Activated CD4-positive, alpha-beta T cell treated with anti-CD3 and anti-CD28 coated beads for 48 hours (primary cell): Measurements from ENCODE around the gene FNDC1.
"Not testable (repeated sequence)": the region's sequence is repeated elsewhere in the genome, so short reads cannot be mapped to it uniquely, and the experiment has no call there.

Experiments
- DNase-seq: peaks from one replicate; pipeline ENCODE4 v3.0.0-alpha.2; 2020

Gene FNDC1

DNA sequence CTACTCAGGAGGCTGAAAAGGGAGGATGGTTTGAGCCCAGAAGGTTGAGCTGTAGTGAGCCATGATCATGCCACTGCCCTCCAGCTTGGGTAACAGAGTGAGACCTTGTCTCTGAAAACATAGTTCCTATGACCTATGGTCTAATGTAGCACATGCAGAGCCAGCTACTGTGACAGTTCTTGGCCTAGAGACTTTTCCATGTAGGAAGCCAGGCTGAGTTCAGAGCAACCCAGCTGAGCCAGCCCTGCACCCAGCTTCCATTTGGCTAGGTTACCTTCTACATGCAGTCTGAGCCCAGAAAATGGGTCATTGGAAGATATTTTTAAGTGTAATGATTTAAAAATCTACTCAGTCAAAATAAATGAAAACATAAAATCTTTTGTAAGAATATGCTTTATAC, 92.8 kb downstream of the FNDC1 start:
- DNase-seq: no peak

DNA sequence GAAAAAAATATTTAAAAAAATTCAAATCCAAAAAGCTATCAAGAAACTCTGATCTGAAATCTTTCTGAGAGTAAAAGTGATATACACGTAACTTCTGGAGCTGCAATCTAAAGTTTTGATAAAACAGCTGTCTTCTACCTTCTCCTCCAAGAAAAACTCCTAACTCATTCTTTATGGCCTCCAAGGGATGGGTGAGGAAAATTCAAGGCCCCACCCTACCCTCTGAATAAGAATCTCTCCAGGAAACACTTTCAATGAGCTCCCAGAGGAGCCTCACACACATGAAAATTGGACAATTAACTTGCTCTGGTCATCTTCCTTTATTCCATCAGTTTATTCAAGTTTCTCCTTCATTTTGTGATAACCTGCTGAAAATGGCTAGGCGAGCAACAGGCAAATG, 93.4 kb downstream of the FNDC1 start:
- DNase-seq: no peak

DNA sequence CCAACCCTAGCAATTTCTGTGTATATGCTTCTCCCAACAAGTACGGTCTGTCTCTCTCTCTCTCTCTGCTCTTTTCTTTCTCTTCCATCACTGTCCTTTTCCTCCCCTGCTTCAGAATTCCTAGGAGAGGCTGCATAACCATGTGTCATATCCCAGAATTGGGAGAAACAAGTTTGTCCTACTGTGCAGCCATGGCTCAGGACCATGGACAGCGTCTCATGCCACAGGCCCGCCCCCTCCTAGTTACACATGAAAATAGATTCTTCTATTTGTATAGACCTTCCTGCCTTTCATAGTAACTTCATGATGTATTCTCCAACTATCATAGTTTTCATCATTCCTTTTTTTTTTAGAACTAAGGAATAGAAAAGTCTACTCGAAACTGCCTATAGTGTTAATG, 98.0 kb downstream of the FNDC1 start:
- DNase-seq: peak; percentile 15

DNA sequence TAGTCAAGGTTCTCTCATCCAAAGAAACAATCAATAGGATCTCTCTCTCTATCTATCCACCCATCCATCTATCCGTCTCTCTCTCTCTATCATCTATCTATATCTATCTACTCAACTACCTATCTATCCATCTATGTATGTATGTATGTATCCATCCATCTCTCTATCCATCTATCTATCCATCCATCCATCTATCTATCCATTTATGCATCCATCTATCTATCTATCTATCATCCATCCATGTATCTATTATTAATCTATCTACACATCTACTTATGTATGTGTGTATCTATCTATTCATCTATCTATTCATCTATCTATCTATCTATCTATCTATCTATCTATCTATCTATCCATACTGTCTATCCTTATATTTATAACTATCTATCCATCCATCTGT, 99.3 kb downstream of the FNDC1 start:
- DNase-seq: no peak

DNA sequence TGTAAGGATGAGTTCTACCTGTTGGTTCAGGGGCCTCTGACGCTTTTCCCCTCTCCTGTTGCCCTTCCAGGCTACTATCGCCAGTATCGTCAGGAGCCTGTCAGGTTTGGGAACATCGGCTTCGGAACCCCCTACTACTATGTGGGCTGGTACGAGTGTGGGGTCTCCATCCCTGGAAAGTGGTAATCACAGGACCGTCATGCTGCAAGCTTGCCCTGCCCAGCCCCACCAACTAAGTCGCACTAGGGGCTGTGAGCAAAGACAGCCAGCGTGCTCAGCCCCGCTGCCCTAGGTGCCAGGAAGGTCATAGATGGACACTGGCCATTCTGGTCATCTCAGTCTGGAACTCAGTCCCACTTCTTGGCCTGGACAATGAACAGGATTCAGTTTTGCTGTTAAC, 102.1 kb downstream of the FNDC1 start:
- DNase-seq: no peak

DNA sequence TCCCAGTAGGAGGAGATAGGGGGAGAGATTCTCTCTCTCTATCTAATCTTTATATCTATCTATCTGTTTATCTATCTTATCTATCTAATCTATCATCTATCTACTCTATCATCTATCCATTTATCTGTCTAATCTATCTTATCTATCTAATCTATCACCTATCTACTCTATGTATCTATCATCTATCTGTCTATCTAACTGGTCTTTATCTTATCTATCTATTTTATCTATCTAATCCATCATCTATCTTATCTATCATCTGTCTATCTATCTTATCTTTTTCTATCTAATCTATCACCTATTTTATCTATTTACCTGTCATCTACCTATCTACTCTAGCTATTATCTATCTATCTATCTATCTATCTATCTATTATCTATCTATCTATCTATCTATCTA, 109.4 kb downstream of the FNDC1 start:
- no peak for DNase-seq

DNA sequence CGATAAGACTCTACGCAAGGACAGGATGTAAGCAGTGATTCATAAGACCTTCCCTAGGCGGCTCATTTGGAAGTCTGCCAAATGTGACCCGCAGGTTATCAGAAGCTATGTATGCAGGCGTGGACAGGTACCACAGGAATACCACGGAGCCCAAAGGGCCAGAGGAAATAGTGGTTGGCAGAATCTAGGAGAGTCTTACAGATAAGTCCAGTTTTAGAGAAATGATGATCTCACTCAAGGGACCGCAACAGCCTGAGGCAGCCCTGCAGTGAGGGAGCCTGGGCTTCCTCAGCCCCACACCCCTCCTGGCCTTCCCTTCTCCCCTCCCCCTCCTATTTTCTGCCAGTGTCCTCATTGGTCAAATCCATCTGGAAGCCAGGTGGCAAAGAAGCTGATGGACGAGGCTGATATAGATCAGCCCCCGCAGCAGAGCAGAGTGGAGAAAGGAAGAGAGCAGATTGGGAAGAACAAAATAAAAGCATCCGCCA, 110.6 kb downstream of the FNDC1 start:
- DNase-seq: no peak

DNA sequence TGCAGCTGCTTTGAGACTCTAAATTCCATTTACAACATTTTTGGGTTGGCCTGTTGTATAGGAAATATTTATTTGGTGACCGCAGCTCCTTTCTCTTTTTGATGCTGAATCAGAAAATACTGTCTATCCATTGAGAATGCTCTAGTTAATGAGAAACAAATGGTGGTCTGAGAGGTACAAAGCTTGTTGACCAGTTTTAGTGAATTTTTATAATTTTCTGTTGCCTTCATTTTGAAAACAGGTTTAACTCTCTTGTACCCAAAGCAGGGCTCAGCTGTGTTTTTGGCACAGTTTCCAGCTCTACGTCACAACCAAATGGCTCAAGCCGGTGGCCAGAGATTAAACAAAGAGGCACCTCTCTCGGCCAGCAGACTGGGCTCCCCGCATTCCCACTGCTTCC, 113.2 kb downstream of the FNDC1 start:
- DNase-seq: no peak

DNA sequence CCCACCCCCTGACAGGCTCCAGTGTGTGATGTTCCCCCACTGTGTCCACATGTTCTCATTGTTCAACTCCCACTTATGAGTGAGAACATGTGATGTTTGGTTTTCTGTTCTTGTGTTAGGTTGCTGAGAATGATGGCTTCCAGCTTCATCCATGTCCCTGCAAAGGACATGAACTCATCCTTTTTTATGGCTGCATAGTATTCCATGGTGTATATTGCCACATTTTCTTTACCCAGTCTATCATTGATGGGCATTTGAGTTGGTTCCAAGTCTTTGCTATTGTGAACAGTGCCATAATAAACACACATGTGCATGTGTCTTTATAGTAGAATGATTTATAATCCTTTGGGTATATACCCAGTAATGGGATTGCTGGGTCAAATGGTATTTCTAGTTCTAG, 115.5 kb downstream of the FNDC1 start:
- not testable (repeated sequence) for DNase-seq

DNA sequence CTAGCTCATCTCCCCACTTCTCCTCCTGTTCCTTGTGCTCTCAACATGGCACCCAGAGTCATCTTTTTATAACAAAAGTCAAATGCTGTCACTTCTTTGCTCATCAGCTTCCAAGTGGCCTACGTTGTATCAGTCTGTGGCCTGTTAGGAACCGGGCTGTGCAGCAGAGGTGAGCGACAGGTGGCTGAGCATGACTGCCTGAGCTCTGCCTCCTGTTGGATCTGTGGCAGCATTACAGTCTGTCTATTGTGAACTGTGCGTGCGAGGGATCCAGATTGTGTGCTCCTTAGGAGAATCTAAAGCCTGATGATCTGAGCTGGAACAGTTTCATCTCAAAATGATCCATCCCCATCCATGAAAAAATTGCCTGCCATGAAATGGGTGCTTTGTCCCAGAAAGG, 129.6 kb downstream of the FNDC1 start:
- no peak for DNase-seq

DNA sequence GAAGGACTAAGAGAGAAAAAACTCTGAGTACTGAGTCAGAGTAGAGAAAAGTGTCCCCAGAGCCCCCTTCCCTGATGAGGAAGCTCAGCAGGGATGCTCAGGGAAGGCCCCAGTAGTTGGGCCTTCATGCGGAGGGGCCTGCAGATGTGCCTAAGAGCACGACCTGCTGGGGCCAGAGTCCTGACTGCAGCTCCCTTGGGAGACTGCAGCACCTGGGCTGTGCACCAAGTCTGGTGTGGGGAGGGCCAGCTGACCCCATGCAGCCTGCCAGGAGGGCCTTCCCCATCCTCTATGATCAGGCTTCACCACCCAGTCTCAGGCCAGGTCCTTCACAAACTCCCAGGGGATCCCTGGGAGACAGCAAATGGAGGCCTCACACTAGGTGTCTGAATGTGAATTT, 130.4 kb downstream of the FNDC1 start:
- DNase-seq: no peak

DNA sequence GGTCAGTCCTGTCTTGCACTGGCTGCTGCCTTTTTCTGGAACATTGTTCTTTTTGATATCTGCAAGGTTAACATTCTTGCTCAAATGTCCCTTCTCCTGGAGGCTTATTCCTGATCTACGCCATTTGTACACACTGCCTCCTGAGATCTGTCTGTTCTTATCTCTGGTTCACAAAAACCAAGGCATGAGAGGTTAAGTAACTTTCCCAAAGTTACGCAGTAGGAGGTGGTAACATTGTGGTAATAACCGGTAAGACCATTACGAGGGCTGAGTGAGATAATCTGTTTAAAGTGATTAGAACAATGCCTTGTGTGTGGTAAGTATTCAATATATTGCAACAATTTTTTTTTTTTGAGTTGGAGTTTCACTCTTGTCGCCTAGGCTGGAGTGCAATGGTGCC, 132.1 kb downstream of the FNDC1 start:
- DNase-seq: no peak

DNA sequence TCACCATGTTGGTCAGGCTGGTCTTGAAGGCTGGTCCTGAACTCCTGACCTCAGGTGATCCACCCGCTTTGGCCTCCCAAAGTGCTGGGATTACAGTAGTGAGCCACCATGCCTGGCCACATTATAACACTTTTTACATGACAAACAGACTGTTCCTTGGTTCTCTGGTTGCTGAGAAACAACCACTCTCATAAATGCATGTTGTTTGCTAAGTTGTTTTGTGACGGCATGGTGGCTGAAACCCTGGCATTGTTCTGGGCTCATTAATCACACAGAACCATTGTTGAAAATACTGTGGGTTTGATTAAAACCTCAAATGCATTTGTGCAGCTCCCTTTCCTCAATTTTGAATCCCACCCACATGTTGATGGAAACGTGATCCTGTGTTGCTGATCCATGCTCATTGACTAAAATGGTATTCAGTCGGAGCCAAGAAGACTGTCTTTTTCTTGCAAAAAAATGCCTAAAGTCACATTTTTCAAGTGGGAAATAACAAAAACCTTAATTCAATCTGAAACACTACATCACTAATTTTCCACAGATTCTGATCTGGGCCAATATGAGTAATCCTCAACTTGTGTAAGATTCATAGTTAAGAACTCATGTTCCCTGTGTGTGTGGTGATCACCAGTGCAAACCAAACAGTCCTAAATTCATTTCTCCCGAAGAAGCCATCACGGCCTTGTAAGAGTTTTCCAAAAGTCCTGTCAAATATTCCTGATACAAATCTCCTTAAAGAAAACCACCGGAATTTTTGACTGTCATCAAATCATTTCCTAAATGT, 132.8 kb downstream of the FNDC1 start:
- DNase-seq: no peak

DNA sequence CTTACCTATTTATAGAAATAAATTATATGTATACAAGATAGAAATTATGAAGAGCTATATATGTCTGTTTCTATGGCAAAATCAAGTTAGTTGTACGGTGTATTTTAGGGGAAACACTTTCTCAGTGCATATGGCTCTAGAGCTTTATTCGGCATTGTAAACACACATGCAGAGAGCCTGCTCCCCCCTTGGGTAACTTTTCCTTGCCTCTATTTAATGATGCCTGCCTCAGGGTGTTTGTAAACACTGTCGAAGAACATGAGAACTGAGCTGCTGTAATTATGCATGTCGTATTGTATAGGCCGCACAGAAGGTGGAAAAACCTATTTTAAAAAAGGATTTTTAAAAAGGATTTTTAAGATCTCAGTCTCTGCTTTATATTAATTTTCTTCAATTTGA, 133.4 kb downstream of the FNDC1 start:
- DNase-seq: no peak

DNA sequence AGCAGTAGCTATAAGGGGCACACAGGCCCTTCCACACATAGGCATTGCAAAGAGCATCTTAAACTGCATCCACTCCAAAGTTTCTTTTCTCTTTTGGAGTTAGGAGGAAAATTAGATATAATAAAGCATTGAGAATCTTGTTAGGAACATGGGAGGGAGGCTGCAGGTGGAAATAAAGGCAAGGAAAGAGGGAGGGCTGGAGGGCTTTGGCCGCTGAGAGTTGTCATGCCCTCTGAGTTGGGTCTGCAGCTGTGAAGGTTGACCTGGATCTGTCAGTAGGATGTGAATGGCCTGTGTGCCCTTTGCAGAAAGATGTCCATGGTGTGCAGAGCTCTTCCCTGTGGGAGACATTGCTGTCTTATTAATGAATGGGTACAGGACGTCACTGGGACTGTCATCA, 134.0 kb downstream of the FNDC1 start:
- DNase-seq: no peak

DNA sequence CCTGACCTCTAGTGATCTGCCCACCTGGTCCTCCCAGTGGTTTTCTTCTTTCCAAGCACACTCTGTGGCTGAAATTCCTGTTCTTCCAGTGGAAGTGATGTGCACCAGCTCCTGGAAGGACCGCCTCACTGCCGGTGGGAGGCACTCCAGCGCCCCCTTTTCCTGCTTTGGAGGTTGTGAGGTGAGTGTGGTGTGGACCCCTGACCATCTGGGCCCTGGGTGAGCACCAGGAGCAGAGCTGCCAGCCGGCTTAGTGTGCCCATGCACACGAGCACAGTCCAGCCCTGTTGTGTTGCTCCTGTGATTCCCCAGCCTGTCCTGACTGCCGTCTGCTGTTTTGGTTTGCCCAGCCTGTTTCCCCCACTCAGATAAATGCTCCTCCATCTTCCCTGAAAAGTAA, 134.6 kb downstream of the FNDC1 start:
- DNase-seq: no peak

DNA sequence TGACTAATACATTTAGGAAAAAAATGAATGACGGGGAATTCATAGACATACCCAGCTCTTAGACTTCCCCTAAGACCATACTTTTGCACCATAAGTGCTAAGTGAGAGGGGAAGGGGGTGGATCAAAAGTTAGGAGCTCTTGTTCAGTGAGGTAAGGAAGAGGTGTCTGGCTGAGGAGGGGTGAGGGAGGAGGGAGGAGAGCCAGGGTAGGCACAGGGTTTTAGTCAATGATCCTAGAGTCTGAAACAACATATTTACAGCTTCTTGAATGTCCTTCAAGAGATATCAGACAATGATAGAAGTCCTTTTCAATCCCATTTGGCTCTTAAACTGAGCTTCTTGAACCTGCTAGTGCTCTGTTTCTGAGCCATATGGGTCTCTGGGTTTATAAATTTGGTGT, 135.4 kb downstream of the FNDC1 start:
- no peak for DNase-seq

DNA sequence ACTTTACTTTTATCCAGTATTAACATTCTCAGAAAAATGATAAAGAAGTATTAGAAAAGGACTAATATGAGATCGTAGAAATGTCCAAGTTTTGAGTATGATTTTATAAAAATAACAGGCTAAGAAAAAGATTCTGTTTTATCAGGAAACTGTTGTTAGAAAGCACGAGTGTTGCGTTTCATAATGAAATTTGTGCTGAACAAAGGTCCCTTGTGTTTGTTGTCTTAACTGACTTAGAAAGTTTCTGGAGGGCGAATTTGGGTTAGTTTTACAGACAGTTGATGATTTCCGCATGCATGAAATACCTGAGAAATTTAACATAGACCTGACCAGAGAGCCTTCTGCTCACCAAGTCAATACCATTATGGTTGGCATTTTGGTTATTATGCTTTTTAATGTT, 136.0 kb downstream of the FNDC1 start:
- DNase-seq: no peak

DNA sequence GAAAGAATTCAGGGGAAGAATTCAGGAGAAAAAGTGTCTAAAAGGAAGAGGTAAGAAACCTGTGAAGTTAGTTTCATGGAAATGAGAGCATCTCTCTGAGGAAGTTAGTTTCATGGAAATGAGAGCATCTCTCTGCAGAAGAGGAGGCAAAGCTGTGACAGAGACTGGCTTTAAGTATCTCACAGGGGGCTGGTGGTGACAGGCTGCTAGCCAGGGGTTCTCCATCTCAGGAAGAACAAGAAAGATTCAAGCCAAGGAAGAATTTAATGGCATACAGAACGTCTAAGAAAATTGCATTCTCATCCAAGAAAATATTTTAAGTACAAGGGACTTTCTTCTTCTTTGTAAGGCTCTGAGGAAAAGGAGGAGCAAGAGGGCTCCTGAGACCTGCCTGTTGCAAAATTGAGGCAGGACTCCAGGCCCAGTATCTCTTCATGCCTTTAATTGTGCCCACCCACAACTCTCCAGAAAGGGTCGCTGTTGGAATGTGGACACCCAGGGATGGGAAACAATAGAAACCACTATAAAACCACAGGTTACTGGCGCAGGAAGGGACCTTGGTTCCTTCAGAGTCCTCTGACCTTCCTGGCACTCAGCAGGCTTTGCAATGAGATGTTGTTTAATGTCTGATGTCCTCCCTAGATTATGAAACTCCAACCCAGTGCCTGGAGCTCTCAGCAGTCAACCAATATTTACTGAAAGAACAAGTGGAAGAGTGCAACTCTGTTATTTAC, 136.8 kb downstream of the FNDC1 start:
- no peak for DNase-seq

DNA sequence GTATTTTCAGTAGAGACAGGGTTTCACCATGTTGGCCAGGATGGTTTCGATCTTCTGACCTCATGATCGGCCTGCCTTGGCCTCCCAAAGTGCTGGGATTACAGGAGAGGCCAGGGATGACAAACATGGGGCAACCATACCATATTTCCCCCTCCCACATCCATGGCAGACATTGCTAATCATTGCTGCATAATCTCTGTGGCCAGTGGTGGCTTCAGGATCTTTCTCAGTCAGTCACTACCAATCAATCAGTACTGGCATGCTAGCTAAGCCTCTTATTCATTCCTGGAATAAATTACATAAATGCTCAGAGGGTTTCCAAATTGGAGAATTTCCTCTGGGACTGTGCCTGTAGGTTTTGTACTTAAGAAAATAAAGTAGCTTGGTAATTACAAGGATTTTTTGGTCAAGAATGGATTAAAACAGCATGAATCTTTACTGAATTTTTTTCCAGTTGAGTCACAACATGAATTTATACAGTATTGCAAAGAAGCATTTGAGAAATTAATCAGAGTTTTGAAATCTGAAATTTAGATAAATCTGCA, 138.1 kb downstream of the FNDC1 start:
- DNase-seq: no peak

DNA sequence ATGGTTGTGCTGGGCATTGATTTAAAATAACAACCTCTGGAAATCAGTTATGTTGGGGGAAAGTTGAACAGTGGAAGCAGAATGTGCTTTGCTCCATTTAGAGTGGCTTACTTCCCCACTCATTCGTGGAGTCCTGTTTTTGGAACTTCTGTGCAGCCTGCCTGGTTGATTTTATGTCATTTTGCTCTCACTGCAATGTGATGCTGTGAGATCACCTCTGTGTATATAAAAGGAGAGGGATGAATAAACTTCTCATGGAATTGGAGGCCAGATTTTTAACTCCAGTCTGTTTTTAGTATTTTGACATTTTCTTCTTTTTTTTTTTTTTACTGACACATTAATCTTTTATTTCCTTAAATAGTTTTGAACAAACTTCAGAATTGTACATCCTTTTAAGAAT, 139.0 kb downstream of the FNDC1 start:
- no peak for DNase-seq

DNA sequence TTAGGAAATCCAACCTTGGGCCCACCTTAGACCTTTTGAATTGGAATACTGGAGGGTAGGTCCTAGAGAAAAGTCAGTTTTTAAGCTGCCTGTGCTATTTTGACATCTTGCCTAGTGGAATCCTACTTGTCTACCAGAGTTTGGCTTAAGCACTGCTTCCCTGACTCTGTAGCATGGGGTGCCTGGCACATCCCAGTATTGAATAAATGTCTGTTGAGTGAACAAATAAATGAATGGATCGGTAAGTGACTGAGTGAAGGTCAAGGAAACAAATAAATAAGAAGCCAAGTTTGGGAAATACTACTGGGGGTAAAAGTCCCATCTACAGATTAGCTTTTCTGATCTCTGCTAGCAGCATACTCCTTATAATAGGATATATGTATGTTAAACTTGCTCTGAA, 140.5 kb downstream of the FNDC1 start:
- no peak for DNase-seq

DNA sequence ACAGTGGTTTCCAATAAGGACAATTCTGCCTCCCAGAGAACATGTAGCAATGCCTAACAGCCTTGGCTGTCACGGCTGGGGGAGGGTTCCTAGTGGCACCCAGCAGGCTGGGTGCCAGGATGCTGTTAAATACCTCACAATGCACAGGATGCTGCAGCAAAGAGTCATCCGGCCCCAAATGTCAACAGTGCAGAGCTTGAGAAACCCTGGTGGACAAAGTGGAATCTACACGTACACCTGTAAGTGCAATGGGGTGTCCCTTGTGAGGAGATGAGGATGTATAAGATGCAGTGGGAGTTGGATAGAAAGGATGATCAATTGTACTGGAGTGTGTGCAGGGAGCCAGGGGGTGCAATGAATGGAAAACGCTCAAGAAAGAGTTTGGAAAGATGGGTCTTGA, 142.4 kb downstream of the FNDC1 start:
- DNase-seq: peak; percentile 6

DNA sequence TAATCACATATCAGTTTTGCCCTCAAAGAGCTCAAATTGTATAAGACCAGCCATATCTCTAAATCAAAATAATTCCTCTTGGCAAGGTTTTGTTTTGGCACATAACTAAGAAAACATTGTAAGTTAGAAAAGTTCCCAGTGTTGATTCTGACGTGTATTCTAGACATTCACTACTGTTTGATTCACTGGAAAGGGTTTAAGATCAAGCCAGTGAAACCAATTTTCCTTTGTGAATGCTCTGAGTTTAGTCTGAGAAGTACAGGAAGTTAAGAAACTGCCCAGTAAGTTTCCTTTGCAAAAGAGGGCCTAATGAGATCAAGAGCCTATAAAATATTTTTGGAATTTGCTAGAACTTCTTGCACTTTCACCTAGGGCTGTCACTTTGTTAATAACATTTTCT, 143.0 kb downstream of the FNDC1 start:
- DNase-seq: no peak
